HepG2 (cell line): ENCODE results near the gene OR4K1. TPM values are rescaled to one million over a fixed set of nuclear protein-coding genes. Genes with fewer than 3 reads are reported as not detected.

ENCODE experiments used
- ATAC-seq: fragments of 200-7000 bp; cut with Tn5 transposase; 3 replicates; pipeline ENCODE4 v1.9.1; 2020; ENCODE audit warnings: mild to moderate bottlenecking, moderate library complexity
- BruUV-seq: library from RNA; stranded (reverse); fragments of 400-500 nt; replicated peaks from 2 replicates; lab custom pipeline; 2021; lab: Mats Ljungman, UMichigan
- CTCF ChIA-PET: fragments of 300-600 bp; formaldehyde crosslinking; extraction: SDS; loops from one replicate; lab custom pipeline; 2021; ENCODE audit warnings: low total read pairs, inconsistent platforms, low intra/inter-chr PET ratio; lab: Yijun Ruan, JAX
- POLR2A ChIA-PET: fragments of 350-600 bp; sonication (Branson Sonifier 250); formaldehyde crosslinking; loops from one replicate; lab custom pipeline; 2020; ENCODE audit warnings: antibody characterized with exemption, inconsistent platforms; lab: Yijun Ruan, JAX
- DNase-seq: peaks from one replicate; pipeline ENCODE4 v3.0.0-alpha.2; 2015; ENCODE audit warnings: low spot score
- FAIRE-seq: peaks from 3 replicates; lab custom pipeline; 2011; peaks lifted over from hg19 to GRCh38; lab: Jason Lieb, UNC
- H2AFZ ChIP-seq: one replicate; pipeline ENCODE4 v1.6.1; 2011; ENCODE audit warnings: low read length, inconsistent platforms
- H3K27ac ChIP-seq: fragments of 300-600 bp; 3 replicates; pipeline ENCODE4 v1.8.0; 2011; ENCODE audit warnings: mixed run types, mild to moderate bottlenecking, mixed read lengths, low read length, inconsistent platforms; ENCODE audit not compliant: insufficient read depth; ENCODE audit errors: extremely low read length
- H3K27me3 ChIP-seq, 2 experiments: fragments of 200-600 bp in 1 of 2; 2 replicates in 1 of 2; 3 replicates in 1 of 2; pipeline versions ENCODE4 v1.6.0 to v1.8.0; 2011; ENCODE audit warnings: low read length in 2 of 2, mild to moderate bottlenecking in 2 of 2, moderate library complexity in 2 of 2, inconsistent platforms in 1 of 2; ENCODE audit not compliant: insufficient read depth in 2 of 2, control insufficient read depth in 1 of 2
- H3K36me3 ChIP-seq, 2 experiments: fragments of 200-600 bp in 1 of 2; replicated peaks in 1 of 2; 2 replicates in 1 of 2; 3 replicates in 1 of 2; pipeline versions ENCODE4 v1.5.1 to v1.8.0; 2011; ENCODE audit warnings: low read length in 2 of 2, inconsistent platforms in 1 of 2; ENCODE audit not compliant: insufficient read depth in 2 of 2, control insufficient read depth in 1 of 2
- H3K4me1 ChIP-seq: 2 replicates; pipeline ENCODE4 v1.5.1; 2012; ENCODE audit warnings: low read length, inconsistent platforms; ENCODE audit not compliant: insufficient read depth
- H3K4me2 ChIP-seq: 2 replicates; pipeline ENCODE4 v1.6.0; 2011; ENCODE audit warnings: low read depth, low read length, inconsistent platforms
- H3K4me3 ChIP-seq, 3 experiments: fragments of 200-600 bp in 1 of 3; sonication (generic), shearing (Covaris generic) in 1 of 3; replicated peaks in 1 of 3; 2 replicates each; pipeline ENCODE4 v1.5.1; 2011 to 2016; ENCODE audit warnings: low read length in 3 of 3, inconsistent platforms in 2 of 3, low read depth in 2 of 3, mild to moderate bottlenecking in 2 of 3, control low read depth in 1 of 3, mixed read lengths in 1 of 3; ENCODE audit not compliant: insufficient read depth in 1 of 3
- H3K79me2 ChIP-seq: one replicate; pipeline ENCODE4 v1.6.1; 2011; ENCODE audit warnings: low read length, inconsistent platforms; ENCODE audit not compliant: insufficient read depth
- H3K9ac ChIP-seq: 2 replicates; pipeline ENCODE4 v1.6.0; 2011; ENCODE audit warnings: mild to moderate bottlenecking, low read depth, low read length, inconsistent platforms; ENCODE audit not compliant: insufficient read depth
- H3K9me3 ChIP-seq: 2 replicates; pipeline ENCODE4 v1.5.1; 2012; ENCODE audit warnings: mild to moderate bottlenecking, low read length
- H4K20me1 ChIP-seq: 2 replicates; pipeline ENCODE4 v1.6.0; 2011; ENCODE audit warnings: inconsistent platforms, mild to moderate bottlenecking, low read length, moderate library complexity; ENCODE audit not compliant: insufficient read depth
- BRD4 ChIP-seq: sonication (generic); formaldehyde crosslinking; IDR thresholded peaks from 2 replicates; pipeline ENCODE4 v1.4.0; 2020; ENCODE audit warnings: missing genetic modification reagents
- CBX1 ChIP-seq: IDR thresholded peaks from one replicate; pipeline ENCODE4 v1.6.1; 2016; ENCODE audit warnings: antibody characterized with exemption, low read depth
- KDM6A ChIP-seq: IDR thresholded peaks from 2 replicates; pipeline ENCODE4 v1.6.1; 2016; ENCODE audit warnings: low read depth
- NFE2L2 ChIP-seq: fragments of 150-350 bp; IDR thresholded peaks from 2 replicates; pipeline ENCODE4 v1.6.1; 2014; ENCODE audit warnings: low read length
- SIX1 ChIP-seq: sonication (generic); formaldehyde crosslinking; IDR thresholded peaks from 2 replicates; pipeline ENCODE4 v1.4.0; 2020; ENCODE audit warnings: missing genetic modification reagents, borderline replicate concordance
- ZFP36L2 ChIP-seq: sonication (generic); formaldehyde crosslinking; IDR thresholded peaks from 2 replicates; pipeline ENCODE4 v1.4.0; 2020; ENCODE audit warnings: missing genetic modification reagents
- ZNF710 ChIP-seq: sonication (generic); formaldehyde crosslinking; IDR thresholded peaks from 2 replicates; pipeline ENCODE4 v1.5.0; 2020; ENCODE audit warnings: mild to moderate bottlenecking, missing genetic modification reagents, borderline replicate concordance
- ZNF740 ChIP-seq: sonication (generic); formaldehyde crosslinking; IDR thresholded peaks from 2 replicates; pipeline ENCODE4 v1.4.0; 2020; ENCODE audit warnings: missing genetic modification reagents
- WGBS: methylation state at CpG from one replicate; pipeline ENCODE4 v1.1.6; 2017; ENCODE audit warnings: low lambda C conversion rate; 5-methylcytosine and 5-hydroxymethylcytosine counted together
- in situ Hi-C: cut with HindIII; loops from 2 replicates; pipeline ENCODE4 v1.10.0; 2017; ENCODE audit warnings: low pct_unique_long_range_greater_than_20kb; ENCODE audit not compliant: extremely low pct_ligation_motif_present
- intact Hi-C: fragments of 100-400 bp; cut with micrococcal nuclease; formaldehyde crosslinking; loops from one replicate; pipeline ENCODE4 v1.10.0; 2022; ENCODE audit not compliant: unreplicated experiment
- polyA plus RNA-seq, 8 experiments: library from polyadenylated mRNA; depleted of rRNA in 3 of 8; stranded (reverse) in 7 of 8; unstranded in 1 of 8; fragments of >200 nt; fragmentation: Illumina TruSeq in 4 of 8; extraction: Trizol in 4 of 8; gene quantifications; 2 replicates each; pipeline versions ENCODE4 v1.2.1 to v1.2.3, GENCODE V29; 2011 to 2016; ENCODE audit warnings: low read depth in 4 of 8, missing spikeins in 1 of 8, mixed read lengths in 1 of 8; ENCODE audit not compliant: insufficient read depth in 1 of 8
- total RNA-seq, 5 experiments: library from RNA; depleted of rRNA; stranded (reverse); fragments of >200 nt; fragmentation: Illumina TruSeq; extraction: Trizol; gene quantifications; 2 replicates each; pipeline ENCODE4 v1.2.3, GENCODE V29; 2016; ENCODE audit warnings: low read depth in 1 of 5

Gene OR4K1
- total and polyA plus RNA-seq, 2 of the 13 experiments (the other 11 are each of a cell fraction or from before 2014, with no cell fraction given) = not detected

GRCh38 chr14:19917955-19918518 lies 12.7 kb upstream of the OR4K1 start:
- no peak overlapping the region for H3K9ac ChIP-seq
- H3K36me3 ChIP-seq = no peaks in the 10 kb centered on the region
- no peaks in the 10 kb centered on the region for H3K4me1 ChIP-seq
- FAIRE-seq = no peak
- H2AFZ ChIP-seq = no peak overlapping the region
- no TSS peak for BruUV-seq
- no peaks in the 10 kb centered on the region for H3K27me3 ChIP-seq
- no peaks in the 10 kb centered on the region for H3K9me3 ChIP-seq
- ATAC-seq = no peak; the same call in 2 of the 3 replicates
- H3K27ac ChIP-seq = no peak overlapping the region
- H3K4me2 ChIP-seq = no peak overlapping the region
- 0% methylated on average over 1 of the region's 1 CpG for WGBS
- ChIA-PET POLR2A (no interaction called here), CTCF (no interaction called here)
- peak; percentile 47 for DNase-seq
- no peaks in the 10 kb centered on the region for H4K20me1 ChIP-seq
- in situ Hi-C loops (no loop called here), intact Hi-C loops (no loop called here)
- H3K4me3 ChIP-seq = no peak overlapping the region
- H3K79me2 ChIP-seq = no peaks in the 10 kb centered on the region
- TF ChIP-seq ZFP36L2 (CRISPR knock-in tag) (no peak), ZNF710 (CRISPR knock-in tag) (no peak), SIX1 (CRISPR knock-in tag) (no peak), KDM6A (CRISPR knock-in tag) (no peak), ZNF740 (CRISPR knock-in tag) (no peak), CBX1 (no peak), BRD4 (CRISPR knock-in tag) (no peak), NFE2L2 (no peak)
